Measurements from ENCODE around the gene FUS.
A peak's percentile ranks its signal among the peaks of the same experiment; 100 is the strongest.

The FUS gene

DNA sequence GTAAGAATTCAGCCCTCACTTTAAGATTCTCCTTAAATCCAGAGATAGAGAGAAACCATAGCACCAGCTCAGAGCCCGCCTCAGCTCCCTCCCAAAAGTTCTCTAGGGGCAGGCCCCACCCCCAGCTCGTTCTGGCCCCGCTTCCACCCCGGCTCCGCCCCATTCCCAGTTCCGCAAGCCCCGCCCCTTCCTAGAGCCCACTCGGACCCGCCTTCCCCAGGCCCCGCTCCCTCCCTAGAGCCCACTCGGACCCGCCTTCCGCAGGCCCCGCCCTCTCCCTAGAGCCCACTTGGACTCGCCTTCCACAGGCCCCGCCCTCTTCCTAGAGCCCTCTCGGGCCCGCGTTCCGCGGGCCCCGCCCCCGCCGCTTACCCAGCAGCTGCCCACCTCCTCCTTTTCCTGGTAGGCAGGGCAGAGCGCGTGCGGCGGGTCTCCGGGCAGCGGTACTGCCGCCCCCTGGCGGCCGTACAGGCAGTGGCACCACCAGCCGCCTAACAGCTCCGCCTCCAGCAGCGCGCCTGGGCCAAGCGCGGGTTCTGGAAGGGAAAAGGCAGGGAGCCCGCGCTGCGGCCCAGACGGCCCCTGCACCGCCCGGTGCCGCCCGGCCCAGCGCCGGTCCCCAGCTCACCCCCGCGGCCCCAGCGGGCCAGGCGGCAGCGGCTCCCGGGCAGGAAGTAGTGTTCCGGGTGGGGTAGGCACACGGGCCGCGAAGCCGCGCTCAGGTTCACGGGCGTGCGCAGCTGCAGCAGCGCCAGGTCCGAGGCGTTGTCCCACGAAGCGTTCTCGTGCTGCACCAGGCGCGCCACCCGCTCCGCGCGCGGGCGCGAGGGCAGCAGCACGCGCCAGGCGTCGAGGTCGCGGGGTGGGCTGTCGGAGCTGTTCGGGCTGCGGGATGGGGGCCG lies 37.6 kb upstream of the FUS start:
- Histone ChIP-seq H3K36me3 (ENCODE audit: control insufficient read depth in 2 of 2, insufficient read depth in 1 of 2, low read length in 2 of 2) (no peaks in the 10 kb centered on the region), H3K4me1 (ENCODE audit: control insufficient read depth, insufficient read depth, low read length) (no peaks in the 10 kb centered on the region; the same call in 1 of the 2 replicates), H3K4me3 (ENCODE audit: low read depth, low read length) (peak overlapping the region; percentile 27), H3K27ac (ENCODE audit: extremely low read depth, low read depth, low read length) (peak overlapping the region; percentile 63; the same call in 1 of the 2 replicates), H3K9me3 (ENCODE audit: control insufficient read depth, insufficient read depth, low read depth, low read length) (no peaks in the 10 kb centered on the region)
- ChIA-PET CTCF (interaction anchor here (0.6 to 3.0 kb wide), 49 partner anchors 8 to 730 kb away, joined by 3 to 24 read pairs (median 4); partner anchors contain the start of genes FUS, KAT8, PRSS36 and ZNF646), POLR2A (interaction anchor here (0.6 to 4.8 kb wide), 35 partner anchors 10 to 870 kb away, joined by 3 to 107 read pairs (median 5); partner anchors contain the start of genes ARMC5, BCKDK, FUS and HSD3B7)
- peak; percentile 77 for TF ChIP-seq ZEB2 (tag by site-specific recombination; IDR thresholded peaks at IDR 0.05)
- TF ChIP-seq, protein P1, sequence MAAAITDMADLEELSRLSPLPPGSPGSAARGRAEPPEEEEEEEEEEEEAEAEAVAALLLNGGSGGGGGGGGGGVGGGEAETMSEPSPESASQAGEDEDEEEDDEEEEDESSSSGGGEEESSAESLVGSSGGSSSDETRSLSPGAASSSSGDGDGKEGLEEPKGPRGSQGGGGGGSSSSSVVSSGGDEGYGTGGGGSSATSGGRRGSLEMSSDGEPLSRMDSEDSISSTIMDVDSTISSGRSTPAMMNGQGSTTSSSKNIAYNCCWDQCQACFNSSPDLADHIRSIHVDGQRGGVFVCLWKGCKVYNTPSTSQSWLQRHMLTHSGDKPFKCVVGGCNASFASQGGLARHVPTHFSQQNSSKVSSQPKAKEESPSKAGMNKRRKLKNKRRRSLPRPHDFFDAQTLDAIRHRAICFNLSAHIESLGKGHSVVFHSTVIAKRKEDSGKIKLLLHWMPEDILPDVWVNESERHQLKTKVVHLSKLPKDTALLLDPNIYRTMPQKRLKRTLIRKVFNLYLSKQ (tag by site-specific recombination; IDR thresholded peaks at IDR 0.05; ENCODE audit: borderline replicate concordance) = no peak
- TF ChIP-seq ZNF747 (tag by site-specific recombination; IDR thresholded peaks at IDR 0.05) = no peak
- TF ChIP-seq ZFP37 (tag by site-specific recombination; IDR thresholded peaks at IDR 0.05) = no peak
- no peak for TF ChIP-seq ZNF140 (tag by site-specific recombination; IDR thresholded peaks at IDR 0.05)
- TF ChIP-seq ZNF548 (tag by site-specific recombination; IDR thresholded peaks at IDR 0.05) = no peak
- TF ChIP-seq ZNF473 (tag by site-specific recombination; IDR thresholded peaks at IDR 0.05) = no peak
- no peak for TF ChIP-seq FEZF1 (tag by site-specific recombination; IDR thresholded peaks at IDR 0.05)
- peak; percentile 81 for TF ChIP-seq ZBTB8A (tag by site-specific recombination; IDR thresholded peaks at IDR 0.05)
- TF ChIP-seq ZNF626 (tag by site-specific recombination; IDR thresholded peaks at IDR 0.05) = no peak
- no peak for TF ChIP-seq ZBTB48 (tag by site-specific recombination; IDR thresholded peaks at IDR 0.05)
- TF ChIP-seq OSR2 (tag by site-specific recombination; IDR thresholded peaks at IDR 0.05) = no peak
- no peak for TF ChIP-seq ZNF530 (tag by site-specific recombination; IDR thresholded peaks at IDR 0.05; ENCODE audit: low read depth)
- TF ChIP-seq ZNF423 (tag by site-specific recombination; IDR thresholded peaks at IDR 0.05) = no peak
- 0 out of 2 replicates have a peak, but pooled peaks have one; percentile 45 for TF ChIP-seq ZBTB7A (tag by site-specific recombination; IDR thresholded peaks at IDR 0.05; ENCODE audit: low read depth)
- no peak for TF ChIP-seq ZNF292 (tag by site-specific recombination; IDR thresholded peaks at IDR 0.05; ENCODE audit: borderline replicate concordance, low read depth)
- TF ChIP-seq, protein P2, sequence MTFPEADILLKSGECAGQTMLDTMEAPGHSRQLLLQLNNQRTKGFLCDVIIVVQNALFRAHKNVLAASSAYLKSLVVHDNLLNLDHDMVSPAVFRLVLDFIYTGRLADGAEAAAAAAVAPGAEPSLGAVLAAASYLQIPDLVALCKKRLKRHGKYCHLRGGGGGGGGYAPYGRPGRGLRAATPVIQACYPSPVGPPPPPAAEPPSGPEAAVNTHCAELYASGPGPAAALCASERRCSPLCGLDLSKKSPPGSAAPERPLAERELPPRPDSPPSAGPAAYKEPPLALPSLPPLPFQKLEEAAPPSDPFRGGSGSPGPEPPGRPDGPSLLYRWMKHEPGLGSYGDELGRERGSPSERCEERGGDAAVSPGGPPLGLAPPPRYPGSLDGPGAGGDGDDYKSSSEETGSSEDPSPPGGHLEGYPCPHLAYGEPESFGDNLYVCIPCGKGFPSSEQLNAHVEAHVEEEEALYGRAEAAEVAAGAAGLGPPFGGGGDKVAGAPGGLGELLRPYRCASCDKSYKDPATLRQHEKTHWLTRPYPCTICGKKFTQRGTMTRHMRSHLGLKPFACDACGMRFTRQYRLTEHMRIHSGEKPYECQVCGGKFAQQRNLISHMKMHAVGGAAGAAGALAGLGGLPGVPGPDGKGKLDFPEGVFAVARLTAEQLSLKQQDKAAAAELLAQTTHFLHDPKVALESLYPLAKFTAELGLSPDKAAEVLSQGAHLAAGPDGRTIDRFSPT (tag by site-specific recombination; IDR thresholded peaks at IDR 0.05) = peak; percentile 97
- no peak for TF ChIP-seq ZNF239 (tag by site-specific recombination; IDR thresholded peaks at IDR 0.05)
- peak; percentile 60; the same call in 1 of the 2 replicates for TF ChIP-seq KLF10 (tag by site-specific recombination; IDR thresholded peaks at IDR 0.05)
- TF ChIP-seq, protein P3, sequence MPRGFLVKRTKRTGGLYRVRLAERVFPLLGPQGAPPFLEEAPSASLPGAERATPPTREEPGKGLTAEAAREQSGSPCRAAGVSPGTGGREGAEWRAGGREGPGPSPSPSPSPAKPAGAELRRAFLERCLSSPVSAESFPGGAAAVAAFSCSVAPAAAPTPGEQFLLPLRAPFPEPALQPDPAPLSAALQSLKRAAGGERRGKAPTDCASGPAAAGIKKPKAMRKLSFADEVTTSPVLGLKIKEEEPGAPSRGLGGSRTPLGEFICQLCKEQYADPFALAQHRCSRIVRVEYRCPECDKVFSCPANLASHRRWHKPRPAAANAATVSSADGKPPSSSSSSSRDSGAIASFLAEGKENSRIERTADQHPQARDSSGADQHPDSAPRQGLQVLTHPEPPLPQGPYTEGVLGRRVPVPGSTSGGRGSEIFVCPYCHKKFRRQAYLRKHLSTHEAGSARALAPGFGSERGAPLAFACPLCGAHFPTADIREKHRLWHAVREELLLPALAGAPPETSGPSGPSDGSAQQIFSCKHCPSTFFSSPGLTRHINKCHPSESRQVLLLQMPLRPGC (tag by site-specific recombination; IDR thresholded peaks at IDR 0.05) = no peak
- TF ChIP-seq OVOL3 (tag by site-specific recombination; IDR thresholded peaks at IDR 0.05) = no peak
- no peak for TF ChIP-seq GLI4 (tag by site-specific recombination; IDR thresholded peaks at IDR 0.05)
- TF ChIP-seq GFI1B (tag by site-specific recombination; IDR thresholded peaks at IDR 0.05) = no peak
- peak; percentile 100 for TF ChIP-seq ZBTB6 (tag by site-specific recombination; IDR thresholded peaks at IDR 0.05)
- TF ChIP-seq KLF1 (tag by site-specific recombination; IDR thresholded peaks at IDR 0.05) = peak; percentile 75
- no peak for TF ChIP-seq MYNN (tag by site-specific recombination; IDR thresholded peaks at IDR 0.05; ENCODE audit: borderline replicate concordance)
- TF ChIP-seq HOXA7 (CRISPR knock-in tag; IDR thresholded peaks at IDR 0.05; ENCODE audit: borderline replicate concordance) = no peak
- TF ChIP-seq ZNF585B (tag by site-specific recombination; IDR thresholded peaks at IDR 0.05) = no peak
- TF ChIP-seq ZNF157 (tag by site-specific recombination; IDR thresholded peaks at IDR 0.05) = no peak
- TF ChIP-seq ZNF596 (tag by site-specific recombination; IDR thresholded peaks at IDR 0.05) = no peak
- TF ChIP-seq ZNF214 (tag by site-specific recombination; IDR thresholded peaks at IDR 0.05; ENCODE audit: borderline replicate concordance) = no peak

All from HEK293 (cell line).